Testis (tissue), 2 donors: ENCODE measurements around the gene TNFRSF9.

Experiments
- CTCF ChIP-seq, 3 experiments: fragments of 450-650 bp in 2 of 3; fragments of 200-600 bp in 1 of 3; sonication (generic) in 1 of 3; IDR thresholded peaks; one replicate each; pipeline ENCODE4 v1.5.1; 2016 to 2019; ENCODE audit warnings: antibody characterized with exemption in 3 of 3, mild to moderate bottlenecking in 2 of 3, moderate library complexity in 1 of 3
- POLR2A ChIP-seq: fragments of 450-650 bp; IDR thresholded peaks from one replicate; pipeline ENCODE4 v1.6.1; 2017; ENCODE audit warnings: antibody characterized with exemption, mild to moderate bottlenecking, moderate library complexity

GRCh38 chr1:7989762-7990428 is 49.3 kb upstream of the TNFRSF9 start:
- TF ChIP-seq POLR2A (no peak), CTCF (IDR thresholded peaks at IDR 0.05) (no peak)
